Tibial nerve (tissue), 4 donors: Measurements from ENCODE around the gene DNAJC22. TPM values are rescaled to one million over a fixed set of nuclear protein-coding genes. Genes with fewer than 3 reads are reported as not detected.

ENCODE experiments used
- DNase-seq, 2 donors: peaks; one replicate each; pipeline ENCODE4 v3.0.0-alpha.2; 2019; ENCODE audit warnings: low spot score in 2 of 2
- H3K27ac ChIP-seq, 4 donors: fragments of 200-600 bp; sonication (generic) in 3 of 4; one replicate each; pipeline ENCODE4 v1.5.1; 2017 to 2019; ENCODE audit warnings: mild to moderate bottlenecking in 1 of 4
- H3K27me3 ChIP-seq, 2 donors: fragments of 200-600 bp; sonication (generic) in 1 of 2; one replicate each; pipeline versions ENCODE4 v1.5.1 to v1.6.0; 2017 to 2019
- H3K36me3 ChIP-seq, 3 donors: fragments of 200-600 bp; sonication (generic); one replicate each; pipeline ENCODE4 v1.5.1; 2018 to 2019
- H3K4me1 ChIP-seq, 4 donors: fragments of 200-600 bp; sonication (generic) in 3 of 4; one replicate each; pipeline ENCODE4 v1.5.1; 2017 to 2019
- H3K4me3 ChIP-seq, 4 donors: fragments of 200-600 bp; sonication (generic) in 3 of 4; one replicate each; pipeline ENCODE4 v1.5.1; 2017 to 2019; ENCODE audit warnings: mild to moderate bottlenecking in 1 of 4, moderate library complexity in 1 of 4
- H3K9me3 ChIP-seq, 4 donors: fragments of 200-600 bp; sonication (generic) in 3 of 4; one replicate each; pipeline ENCODE4 v1.5.1; 2017 to 2019
- EP300 ChIP-seq, 2 donors: sonication (generic); formaldehyde crosslinking; IDR thresholded peaks; one replicate each; pipeline ENCODE4 v1.6.1; 2017; ENCODE audit warnings: antibody characterized with exemption in 2 of 2, mild to moderate bottlenecking in 1 of 2
- POLR2A ChIP-seq, 2 donors: fragments of 450-650 bp; IDR thresholded peaks; one replicate each; pipeline ENCODE4 v1.6.1; 2017; ENCODE audit warnings: antibody characterized with exemption in 2 of 2, mild to moderate bottlenecking in 2 of 2, moderate library complexity in 2 of 2
- WGBS, 2 donors: methylation state at CpG; one replicate each; pipeline ENCODE4 v1.1.5; 2018; 5-methylcytosine and 5-hydroxymethylcytosine counted together
- total RNA-seq, 4 donors: library from RNA; depleted of rRNA; stranded (reverse); fragments of >200 nt; gene quantifications; one replicate each; pipeline ENCODE4 v1.1.0, GENCODE V29; 2016
- TF ChIP-seq, protein P1 (sequence below), 5 experiments: fragments of 200-600 bp in 3 of 5; fragments of 450-650 bp in 2 of 5; sonication (generic) in 3 of 5; IDR thresholded peaks; one replicate each; pipeline ENCODE4 v1.5.1; 2016 to 2019; ENCODE audit warnings: antibody characterized with exemption in 5 of 5, mild to moderate bottlenecking in 3 of 5, moderate library complexity in 2 of 5

Gene DNAJC22
- total RNA-seq, 4 donors from 2014 or later: not detected

DNA sequence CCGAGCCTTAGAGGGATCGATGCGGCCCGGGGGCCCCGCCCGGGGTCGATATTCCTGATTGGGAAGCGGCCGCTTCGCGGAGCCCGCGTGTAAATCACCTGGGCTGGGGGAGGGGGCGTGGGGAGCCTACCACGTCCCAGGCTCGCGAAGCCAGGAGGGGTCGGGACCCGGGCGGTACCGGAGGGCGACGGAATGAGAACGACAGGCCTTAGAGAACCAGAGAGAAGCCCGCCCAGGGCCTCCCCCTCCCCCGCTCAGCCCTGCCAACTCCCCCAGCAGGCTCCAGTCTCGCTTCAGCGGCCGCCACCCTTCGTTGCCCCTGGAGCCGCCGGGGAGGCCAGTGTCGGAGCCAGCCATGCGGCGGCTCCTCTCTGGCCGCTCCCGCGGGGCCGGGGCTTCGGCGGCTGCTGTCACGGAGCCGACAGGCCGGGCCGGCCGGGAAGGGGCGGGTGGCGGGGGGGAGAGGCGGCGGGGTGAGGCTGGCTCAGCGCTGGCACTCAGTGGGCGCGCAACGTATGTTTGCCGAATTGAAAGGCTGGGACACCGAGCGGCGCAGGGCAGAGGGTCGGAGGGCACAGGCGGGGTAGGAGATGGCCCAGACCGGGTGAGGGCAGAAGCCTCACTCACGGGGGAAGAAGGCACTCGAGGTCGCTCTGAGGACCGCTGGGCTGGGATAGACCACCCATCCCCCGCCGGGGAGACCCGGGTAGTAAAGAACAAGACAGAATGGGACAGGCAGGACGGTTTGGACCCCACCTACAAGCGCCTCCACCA, 1.4 kb upstream of the DNAJC22 start:
- DNase-seq: no peak
- WGBS, 2 donors: 1 to 7% methylated on average over 32 to 44 of the region's 70 CpGs

DNA sequence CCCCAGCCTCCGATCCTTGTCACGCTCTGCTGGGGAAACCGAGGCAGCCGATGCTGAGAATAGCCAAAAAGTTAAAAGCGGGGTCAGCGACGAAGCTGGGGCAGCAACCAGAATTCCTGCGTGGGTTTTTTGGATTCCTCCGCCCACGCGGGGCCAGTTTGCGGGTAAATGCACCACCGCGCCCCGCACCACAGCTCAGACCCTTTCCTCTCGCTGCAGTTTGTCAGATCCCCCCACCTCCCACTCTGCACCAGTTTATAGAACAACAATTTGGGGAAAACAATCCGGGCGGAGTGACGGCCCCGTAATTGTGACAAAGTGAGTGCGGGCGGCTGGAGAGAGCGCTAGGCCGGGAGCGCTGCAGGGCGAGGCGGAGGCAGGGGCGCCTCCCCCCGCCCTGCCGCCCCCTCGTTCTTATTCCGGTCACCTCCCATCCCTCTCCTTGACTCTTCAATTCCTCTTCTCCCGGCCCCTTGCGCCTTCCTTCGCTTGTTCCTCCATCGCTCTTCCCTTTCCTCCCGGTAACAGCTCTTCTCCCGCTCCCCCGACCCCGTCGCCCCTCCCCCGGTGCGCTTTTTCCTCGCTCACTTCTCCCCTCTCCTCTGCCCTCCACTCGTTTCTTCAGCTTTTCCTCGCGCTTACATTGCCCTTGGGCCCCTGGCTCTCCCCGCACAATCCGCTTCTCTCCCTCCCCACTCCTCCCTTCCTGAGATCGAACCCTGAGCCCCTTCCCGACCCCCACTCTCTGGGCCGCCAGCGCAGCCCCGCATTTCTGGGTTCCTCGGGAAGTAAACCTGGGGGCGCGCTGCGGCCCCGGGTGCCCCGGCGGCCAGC, 646 bp upstream of the DNAJC22 start:
- peaks cover 10 to 96% of the 10 kb centered on the region in 2 donors for H3K27me3 ChIP-seq
- peaks cover 0 to 59% (median 47%) of the 10 kb centered on the region in 4 donors for H3K4me1 ChIP-seq
- H3K4me3 ChIP-seq: peak overlapping the region; percentile 17 to 45 (median 21)
- 1 to 3% methylated on average over 61 of the region's 61 CpGs for WGBS, 2 donors
- no peak for TF ChIP-seq EP300 (IDR thresholded peaks at IDR 0.05)
- no peak for TF ChIP-seq POLR2A (IDR thresholded peaks at IDR 0.05)
- TF ChIP-seq, protein P1, sequence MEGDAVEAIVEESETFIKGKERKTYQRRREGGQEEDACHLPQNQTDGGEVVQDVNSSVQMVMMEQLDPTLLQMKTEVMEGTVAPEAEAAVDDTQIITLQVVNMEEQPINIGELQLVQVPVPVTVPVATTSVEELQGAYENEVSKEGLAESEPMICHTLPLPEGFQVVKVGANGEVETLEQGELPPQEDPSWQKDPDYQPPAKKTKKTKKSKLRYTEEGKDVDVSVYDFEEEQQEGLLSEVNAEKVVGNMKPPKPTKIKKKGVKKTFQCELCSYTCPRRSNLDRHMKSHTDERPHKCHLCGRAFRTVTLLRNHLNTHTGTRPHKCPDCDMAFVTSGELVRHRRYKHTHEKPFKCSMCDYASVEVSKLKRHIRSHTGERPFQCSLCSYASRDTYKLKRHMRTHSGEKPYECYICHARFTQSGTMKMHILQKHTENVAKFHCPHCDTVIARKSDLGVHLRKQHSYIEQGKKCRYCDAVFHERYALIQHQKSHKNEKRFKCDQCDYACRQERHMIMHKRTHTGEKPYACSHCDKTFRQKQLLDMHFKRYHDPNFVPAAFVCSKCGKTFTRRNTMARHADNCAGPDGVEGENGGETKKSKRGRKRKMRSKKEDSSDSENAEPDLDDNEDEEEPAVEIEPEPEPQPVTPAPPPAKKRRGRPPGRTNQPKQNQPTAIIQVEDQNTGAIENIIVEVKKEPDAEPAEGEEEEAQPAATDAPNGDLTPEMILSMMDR (IDR thresholded peaks at IDR 0.05): no peak
- DNase-seq: no peak
- H3K36me3 ChIP-seq: no peaks in the 10 kb centered on the region
- no peak overlapping the region for H3K27ac ChIP-seq
- no peaks in the 10 kb centered on the region for H3K9me3 ChIP-seq

More for the DNA sequence above, 1.4 kb upstream of the DNAJC22 start:
- H3K27me3 ChIP-seq: peaks cover 10 to 94% of the 10 kb centered on the region in 2 donors
- no peaks in the 10 kb centered on the region for H3K9me3 ChIP-seq
- peak overlapping the region; percentile 17 to 45 (median 21) for H3K4me3 ChIP-seq
- TF ChIP-seq, protein P1 (IDR thresholded peaks at IDR 0.05): no peak
- TF ChIP-seq EP300 (IDR thresholded peaks at IDR 0.05) (no peak), POLR2A (IDR thresholded peaks at IDR 0.05) (no peak)
- H3K36me3 ChIP-seq: no peaks in the 10 kb centered on the region
- peaks cover 0 to 59% (median 47%) of the 10 kb centered on the region in 4 donors for H3K4me1 ChIP-seq
- H3K27ac ChIP-seq: no peak overlapping the region

DNA sequence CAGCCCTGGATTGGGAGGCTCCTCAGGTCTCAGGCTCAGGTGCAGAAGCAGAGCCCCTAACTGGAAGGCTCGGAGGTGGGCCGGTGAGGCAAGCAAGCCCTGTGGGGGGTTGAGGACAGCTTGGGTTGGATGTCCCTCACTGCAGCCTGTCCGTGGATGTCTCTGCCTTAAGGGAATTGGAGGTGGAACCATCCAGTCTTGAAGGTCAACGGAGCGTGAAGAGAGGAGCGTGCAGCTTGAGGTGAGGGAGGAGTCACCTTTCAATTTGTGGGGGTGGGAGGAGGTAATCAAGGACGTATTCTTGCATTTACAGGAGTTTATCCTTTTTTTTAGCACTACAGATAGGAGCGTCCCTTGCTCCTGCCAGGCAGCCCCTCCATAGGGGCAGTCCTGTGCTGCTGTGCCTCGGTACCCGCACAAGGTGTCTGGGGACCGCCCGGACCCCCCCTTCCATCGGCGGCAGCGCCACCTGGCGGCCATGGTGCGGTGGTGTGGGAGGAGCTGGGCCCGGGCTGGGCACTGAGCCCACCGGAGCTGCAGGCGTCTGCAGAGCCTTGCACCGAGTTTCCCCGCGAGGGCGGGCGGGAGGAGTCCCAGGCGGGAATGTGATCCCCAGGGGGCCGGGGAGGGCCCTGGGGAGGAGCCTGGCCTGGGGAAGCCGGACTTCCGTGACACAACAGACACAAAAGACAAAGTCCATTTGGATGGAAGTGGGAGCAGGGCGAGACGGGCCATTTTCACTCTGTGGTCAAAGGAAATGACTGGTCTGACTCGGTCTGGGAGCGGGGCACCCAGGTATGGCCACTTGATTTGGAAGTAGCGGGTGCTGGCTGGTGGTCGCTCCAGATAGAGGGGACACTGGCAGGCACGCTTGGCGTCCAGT, 864 bp downstream of the DNAJC22 start:
- 9 to 17% methylated on average over 22 to 32 of the region's 37 CpGs for WGBS, 2 donors
- H3K27me3 ChIP-seq: peaks cover 10 to 100% of the 10 kb centered on the region in 2 donors

DNA sequence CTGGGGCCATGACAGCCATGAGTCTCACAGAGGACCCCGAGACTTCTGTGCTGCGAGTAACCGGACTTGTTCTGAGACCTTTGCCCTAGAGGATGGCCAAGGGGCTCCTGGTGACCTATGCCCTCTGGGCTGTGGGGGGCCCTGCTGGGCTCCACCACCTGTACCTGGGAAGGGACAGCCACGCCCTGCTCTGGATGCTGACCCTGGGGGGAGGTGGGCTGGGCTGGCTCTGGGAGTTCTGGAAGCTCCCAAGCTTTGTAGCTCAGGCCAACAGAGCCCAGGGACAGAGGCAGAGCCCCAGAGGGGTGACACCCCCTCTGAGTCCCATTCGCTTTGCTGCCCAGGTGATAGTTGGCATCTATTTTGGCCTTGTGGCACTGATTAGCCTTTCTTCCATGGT, 2.1 kb downstream of the DNAJC22 start:
- peaks cover 10 to 100% of the 10 kb centered on the region in 2 donors for H3K27me3 ChIP-seq
- H3K27ac ChIP-seq: no peak overlapping the region
- H3K9me3 ChIP-seq: no peaks in the 10 kb centered on the region
- no peak for DNase-seq
- no peak overlapping the region for H3K4me3 ChIP-seq
- 88 to 100% methylated on average over 5 of the region's 5 CpGs for WGBS, 2 donors
- H3K36me3 ChIP-seq: no peaks in the 10 kb centered on the region
- H3K4me1 ChIP-seq: peaks cover 0 to 38% (median 32%) of the 10 kb centered on the region in 4 donors
- TF ChIP-seq EP300 (IDR thresholded peaks at IDR 0.05) (no peak), POLR2A (IDR thresholded peaks at IDR 0.05) (no peak)
- TF ChIP-seq, protein P1 (IDR thresholded peaks at IDR 0.05): no peak

More for the DNA sequence above, 864 bp downstream of the DNAJC22 start:
- TF ChIP-seq, protein P1 (IDR thresholded peaks at IDR 0.05): peak; percentile 79 to 95 (median 90)
- no peak for TF ChIP-seq POLR2A (IDR thresholded peaks at IDR 0.05)
- H3K9me3 ChIP-seq: no peaks in the 10 kb centered on the region
- peak overlapping the region in 3 of 4 donors; percentile 14 to 45 (median 21) for H3K4me3 ChIP-seq
- H3K36me3 ChIP-seq: no peaks in the 10 kb centered on the region
- H3K27ac ChIP-seq: peak overlapping the region in 1 of 4 donors; percentile 27
- peaks cover 0 to 49% (median 42%) of the 10 kb centered on the region in 4 donors for H3K4me1 ChIP-seq
- peak in 1 of 2 donors; percentile 48 for DNase-seq
